ENCODE results near the gene CDH4.
A peak's percentile ranks its signal among the peaks of the same experiment; 100 is the strongest.
"Not testable (repeated sequence)": the region's sequence is repeated elsewhere in the genome, so short reads cannot be mapped to it uniquely, and the experiment has no call there.

CDH4 gene

DNA sequence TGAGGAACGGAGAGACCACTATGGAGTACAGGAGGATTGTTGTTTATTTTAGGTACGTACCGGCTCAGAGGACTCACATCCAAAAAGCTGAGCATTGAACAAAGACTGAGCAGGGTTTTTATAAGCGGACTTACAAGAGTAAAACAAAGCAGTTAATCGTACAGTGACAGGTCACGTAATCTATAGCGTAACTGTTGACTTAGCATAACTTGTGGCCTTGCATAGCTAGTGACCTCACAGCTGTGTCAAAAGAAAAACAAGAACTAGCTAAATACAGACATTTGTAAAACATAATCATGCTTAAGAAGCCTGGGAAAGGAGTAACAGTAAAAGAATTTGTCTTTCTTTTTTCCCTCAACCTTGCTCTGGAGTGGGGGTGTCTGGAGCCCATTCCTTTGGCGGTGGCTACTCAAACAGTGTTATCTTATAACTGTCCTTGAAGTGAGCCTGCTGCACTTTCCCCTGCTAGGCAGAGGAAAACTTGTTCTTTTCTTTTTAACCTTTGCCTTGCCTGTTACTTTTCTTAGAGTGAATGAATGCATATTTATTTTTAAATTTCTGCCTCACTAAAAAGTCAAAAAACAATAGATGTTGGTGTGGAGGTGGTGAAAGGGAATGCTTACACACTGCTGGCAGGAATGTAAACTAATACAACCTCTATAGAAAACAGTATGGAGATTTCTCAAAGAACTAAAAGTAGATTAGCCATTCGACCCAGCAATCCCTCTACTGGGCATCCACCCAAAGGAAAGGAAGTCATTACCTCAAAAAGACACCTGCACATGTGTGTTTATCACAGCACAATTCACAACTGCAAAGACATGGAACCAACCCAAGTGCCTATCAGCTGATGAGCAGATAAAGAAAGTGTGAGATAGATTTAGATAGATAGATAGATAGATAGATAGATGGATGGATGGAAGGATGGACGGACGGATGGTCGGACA is 704.6 kb downstream of the CDH4 start:
- no peak for DNase-seq (ENCODE audit: low read depth, low spot score)

DNA sequence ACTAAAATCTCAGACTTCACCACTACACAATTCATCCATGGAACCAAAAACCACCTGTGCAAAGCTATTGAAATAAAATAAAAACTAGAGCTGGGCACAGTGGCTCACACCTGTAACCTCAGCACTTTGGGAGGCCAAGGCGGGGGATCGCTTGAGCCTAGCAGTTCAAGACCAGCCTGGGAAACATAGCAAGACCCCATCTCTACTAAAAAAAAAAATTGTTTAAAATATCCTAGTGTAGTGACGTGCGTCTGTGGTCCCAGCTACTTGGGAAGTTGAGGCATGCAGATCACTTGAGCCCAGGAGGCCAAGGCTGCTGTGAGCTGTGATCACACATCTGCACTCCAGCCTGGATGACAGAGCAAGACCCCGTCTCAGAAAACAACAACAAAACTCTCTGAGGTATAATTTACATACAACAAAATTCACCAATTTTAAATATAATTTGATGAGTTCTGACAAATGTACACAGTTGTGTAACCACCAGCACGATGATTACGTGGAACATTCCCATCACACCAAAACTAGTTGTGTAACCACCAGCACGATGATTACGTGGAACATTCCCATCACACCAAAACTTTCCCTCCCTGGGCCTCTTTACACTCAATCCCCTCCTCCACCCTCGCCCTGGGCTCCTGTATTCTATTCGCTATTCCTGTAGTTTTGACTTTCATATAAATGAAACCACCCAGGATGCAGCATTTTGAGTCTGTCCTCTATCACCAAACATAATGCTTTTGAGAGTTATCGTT is 706.1 kb downstream of the CDH4 start:
- no peak for DNase-seq (ENCODE audit: low read depth, low spot score)

DNA sequence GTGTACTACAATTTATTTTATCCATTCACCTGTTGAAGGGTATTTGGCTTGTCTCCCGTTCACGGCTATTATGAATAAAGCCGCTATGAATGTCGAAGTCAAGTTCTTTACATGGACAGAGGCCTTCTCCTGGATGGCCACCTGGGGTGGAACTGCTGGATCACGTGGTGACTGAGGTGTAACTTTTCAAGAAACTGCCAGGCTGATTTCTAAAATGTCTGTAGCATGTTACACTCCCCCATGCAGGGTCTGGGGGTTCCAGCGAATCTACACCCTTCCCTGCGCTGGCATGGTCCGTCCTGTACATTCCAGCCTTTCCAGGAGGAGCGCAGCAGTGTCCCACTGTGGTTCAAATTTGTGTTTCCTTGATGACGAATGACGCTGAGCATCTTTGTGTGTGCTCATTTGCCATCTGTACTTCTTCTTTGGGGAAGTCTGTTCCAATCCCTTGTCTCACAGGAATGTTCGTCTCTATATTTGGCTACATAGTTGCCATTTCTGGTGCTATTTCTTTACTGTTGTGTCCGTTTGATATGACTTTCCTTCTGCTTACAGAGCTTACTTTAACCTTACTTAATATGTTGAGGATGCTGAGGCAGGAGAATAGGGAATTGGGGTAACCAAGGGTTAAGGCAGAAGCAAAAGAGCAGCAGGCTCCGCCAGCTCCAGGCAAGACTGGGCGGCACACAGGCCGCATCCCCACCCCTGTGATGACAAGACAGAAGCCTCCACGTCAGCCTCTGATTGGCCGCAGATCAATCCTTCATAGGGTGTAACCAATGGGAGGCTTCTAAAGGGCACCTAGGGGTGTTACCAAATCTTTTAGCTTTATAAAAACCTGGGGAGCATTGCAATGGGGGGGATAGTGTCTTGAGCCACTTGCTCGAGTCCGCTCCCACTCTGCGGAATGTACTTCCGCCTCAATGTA is 707.0 kb downstream of the CDH4 start:
- peak; percentile 56 for DNase-seq (ENCODE audit: low read depth, low spot score)

DNA sequence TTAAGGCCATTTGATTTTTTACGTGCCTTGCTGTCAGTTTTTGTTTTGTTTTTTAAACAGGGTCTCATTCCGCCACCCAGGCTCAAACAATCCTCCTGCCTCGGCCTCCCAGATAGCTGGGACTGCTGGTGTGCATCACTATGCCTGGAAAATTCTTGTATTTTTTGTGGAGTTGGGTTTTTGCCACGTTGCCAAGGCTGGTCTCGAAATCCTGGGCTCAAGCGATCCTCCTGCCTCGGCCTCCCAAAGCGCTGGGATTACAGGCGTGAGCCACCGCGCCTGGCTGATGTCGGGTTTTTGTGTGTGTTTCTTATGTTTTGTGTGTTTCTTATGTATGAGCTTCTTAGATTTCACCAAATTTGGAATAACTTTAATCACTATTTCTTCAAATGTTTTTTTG is 708.8 kb downstream of the CDH4 start:
- DNase-seq (ENCODE audit: low read depth, low spot score): no peak

DNA sequence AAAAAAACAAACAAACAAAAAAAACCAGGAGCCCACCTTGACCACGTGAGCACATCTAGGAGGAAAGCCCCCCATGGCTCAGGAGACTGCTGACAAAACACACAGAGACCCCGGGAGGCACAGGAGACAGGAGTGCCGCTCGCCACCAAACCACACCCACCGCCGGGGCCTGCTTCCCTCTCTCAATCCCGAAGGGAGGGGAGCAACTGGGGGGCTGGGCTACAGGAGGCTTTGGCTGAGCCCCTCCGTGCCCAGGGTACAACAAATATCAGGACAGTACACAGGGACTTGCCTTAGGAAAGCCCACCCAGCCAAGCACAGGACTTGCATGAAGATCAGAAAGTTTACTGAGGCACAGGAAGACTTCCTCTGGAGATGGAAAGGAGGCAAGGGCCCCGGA is 711.1 kb downstream of the CDH4 start:
- DNase-seq (ENCODE audit: low read depth, low spot score): no peak

DNA sequence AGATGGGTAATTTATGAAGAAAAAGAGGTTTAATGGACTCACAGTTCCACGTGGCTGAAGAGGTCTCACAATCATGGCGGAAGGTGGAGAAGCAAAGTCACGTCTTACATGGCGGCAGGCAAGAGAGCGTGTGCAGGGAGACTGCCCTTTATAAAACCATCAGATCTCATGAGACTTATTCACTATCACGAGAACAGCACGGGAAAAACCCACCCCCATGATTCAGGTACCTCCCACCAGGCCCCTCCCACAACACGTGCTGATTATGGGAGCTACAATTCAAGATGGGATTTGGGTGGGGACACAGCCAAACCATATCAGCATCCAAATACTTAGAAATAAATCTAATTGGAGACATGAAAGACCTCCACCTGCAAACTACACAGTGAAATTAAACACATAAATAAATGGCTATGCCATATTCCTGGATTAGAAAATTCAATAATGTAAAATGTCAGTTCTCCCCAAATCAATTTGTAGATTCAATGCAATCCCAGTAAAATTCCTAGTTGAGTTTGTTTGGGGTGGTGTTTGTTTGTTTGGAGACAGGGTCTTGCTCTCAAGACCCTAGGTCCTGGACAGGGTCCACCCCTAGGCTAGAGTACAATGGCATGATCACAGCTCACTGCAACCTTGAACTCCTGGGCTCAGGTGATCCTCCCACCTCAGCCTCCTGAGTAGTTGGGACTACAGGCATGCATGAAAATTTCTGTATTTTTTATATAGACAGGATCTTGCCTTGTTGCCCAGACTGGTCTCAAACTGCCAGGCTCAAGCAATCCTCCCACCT is 712.0 kb downstream of the CDH4 start:
- no peak for DNase-seq (ENCODE audit: low read depth, low spot score)

DNA sequence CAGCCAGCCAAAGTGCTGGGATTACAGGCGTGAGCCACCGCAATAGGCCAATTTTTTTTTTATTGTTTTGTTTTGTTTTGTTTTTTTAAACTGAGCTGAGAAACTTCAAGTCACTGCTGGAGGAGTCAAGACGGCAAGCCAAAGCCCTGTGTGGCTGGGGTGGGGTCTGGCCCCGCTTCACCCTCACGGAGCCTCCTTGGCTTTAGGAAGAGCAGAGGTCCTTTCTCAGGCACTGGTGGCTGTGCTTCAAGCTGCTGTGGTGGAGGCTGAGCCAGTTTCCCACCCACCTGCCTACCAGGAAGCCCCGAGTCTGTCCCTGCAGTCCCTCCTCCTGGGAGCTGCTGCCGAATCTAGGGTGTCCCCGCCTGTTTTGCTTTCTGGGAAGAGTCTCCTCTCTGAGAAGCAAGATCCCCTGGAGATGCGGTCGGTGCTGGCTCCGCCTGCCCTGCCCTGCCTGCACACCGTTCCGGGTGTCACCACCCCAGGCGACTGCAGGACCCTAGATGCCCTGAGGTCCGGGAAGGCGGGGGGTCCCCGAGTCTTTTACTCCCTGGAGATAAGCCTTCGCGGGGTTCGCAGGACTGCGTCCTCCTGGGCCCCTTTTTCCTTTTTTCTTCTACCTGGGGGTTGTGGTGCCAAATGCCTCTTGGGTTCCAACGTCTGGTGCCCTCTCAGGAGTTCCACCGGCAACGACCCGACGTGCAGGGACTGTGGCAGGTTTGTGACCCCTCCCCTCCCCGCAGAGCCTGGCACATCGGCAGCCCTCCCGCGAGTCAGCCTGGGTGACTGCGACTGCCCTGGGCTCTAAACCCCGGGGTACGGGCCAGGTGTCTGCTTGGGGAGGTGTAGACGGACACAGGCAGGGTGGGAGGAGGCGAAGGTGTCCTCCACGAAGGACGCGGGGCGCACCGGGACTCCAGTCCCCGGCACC is 712.9 kb downstream of the CDH4 start:
- DNase-seq (ENCODE audit: low read depth, low spot score): no peak

DNA sequence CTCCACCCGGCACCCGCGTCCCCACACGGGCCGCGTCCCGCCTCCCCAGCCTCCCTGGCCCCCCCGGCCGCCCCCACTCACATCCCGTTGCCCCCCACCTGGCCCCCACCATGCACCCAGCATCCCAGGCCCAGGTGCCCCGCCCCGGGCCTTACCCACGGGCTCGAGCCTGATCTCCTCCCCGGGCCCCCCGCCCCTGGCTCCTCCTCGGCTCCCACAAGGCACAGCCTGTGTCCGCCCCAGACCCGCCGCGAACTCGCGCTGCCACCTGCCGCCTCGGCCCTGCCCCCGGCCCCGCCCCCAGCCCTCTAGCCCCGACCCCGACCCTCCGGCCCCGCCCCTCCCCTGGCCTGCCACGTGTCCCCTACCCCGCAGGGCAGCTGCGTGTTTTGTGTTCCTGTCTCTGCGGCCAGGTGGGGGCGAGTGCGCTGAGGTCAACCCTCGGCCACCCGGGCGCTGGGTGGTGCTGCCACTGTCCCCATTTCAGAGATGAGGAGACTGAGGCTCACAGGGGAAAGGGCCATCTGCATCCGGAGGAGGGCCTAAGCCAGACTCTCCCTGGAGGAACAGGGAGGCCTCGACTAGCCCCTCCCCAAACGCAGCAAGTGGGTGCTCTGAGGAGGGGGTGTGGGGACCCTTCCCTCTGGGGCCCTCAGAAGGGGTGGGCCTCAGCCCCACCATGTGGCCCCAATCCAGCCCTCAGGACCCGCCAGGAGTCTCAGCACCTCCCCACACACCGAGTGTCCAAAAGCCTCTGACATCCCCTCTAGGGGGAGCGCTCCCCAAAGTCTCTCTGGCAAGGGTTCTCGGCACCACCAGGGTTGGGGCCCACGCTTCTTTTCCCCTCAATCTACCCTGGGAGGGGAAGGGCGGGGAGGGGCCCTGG is 713.8 kb downstream of the CDH4 start:
- DNase-seq (ENCODE audit: low read depth, low spot score): no peak

DNA sequence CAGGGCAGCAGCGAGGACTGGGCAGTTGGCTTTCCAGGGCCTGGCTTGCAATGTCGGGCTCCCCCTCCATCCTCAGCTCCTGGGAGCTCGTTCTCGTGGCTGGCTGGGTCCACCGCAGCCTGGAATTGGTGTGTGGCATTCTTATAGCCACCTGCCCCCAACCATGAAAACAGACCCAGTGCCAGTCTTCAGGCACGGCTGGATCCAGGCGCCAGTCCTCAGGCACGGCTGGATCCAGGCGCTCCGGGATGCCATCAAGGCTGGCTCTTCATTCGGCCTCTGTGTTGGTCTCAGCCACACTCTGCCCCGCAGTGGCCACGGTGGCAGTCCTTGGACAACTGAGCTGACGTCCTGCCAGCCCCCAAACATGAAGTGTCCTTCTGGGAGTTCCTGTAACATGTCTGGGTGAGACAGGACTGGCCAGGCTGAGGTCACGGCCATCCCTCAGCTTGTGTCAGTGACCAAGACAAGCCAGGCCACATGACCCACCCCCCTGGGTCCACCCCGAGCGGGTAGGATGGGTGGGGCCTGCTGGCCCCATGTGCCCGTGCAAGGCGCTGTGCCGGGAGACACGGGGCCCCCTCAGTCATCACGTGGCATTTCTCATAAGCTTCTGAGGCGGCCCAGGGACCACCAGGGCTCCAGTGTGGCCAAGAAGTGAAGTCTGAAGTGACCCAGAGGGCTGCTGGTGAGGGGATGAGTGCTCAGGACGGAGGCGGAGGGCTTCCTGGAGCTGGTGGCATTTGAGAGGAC is 714.6 kb downstream of the CDH4 start:
- DNase-seq (ENCODE audit: low read depth, low spot score): no peak

DNA sequence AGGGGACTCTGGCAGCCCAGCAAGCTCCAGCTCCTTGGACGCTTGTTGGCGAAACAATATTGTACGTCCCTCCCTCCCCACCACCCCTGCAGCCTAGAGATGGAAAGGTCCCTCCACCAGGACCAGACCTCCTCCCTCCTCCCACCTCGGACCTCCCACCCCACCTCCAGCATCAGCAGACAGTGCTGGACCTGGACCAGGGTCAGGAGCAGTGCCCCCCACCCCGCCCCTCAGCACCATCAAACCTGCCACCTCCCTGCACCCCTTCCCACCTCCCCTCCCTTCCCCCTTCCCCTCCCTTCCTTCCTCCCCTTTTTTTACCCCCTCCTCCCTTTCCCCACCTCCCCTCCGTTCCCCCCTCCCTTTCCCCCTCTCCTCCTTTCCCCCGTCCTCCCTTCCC is 715.2 kb downstream of the CDH4 start:
- DNase-seq (ENCODE audit: low read depth, low spot score): no peak

DNA sequence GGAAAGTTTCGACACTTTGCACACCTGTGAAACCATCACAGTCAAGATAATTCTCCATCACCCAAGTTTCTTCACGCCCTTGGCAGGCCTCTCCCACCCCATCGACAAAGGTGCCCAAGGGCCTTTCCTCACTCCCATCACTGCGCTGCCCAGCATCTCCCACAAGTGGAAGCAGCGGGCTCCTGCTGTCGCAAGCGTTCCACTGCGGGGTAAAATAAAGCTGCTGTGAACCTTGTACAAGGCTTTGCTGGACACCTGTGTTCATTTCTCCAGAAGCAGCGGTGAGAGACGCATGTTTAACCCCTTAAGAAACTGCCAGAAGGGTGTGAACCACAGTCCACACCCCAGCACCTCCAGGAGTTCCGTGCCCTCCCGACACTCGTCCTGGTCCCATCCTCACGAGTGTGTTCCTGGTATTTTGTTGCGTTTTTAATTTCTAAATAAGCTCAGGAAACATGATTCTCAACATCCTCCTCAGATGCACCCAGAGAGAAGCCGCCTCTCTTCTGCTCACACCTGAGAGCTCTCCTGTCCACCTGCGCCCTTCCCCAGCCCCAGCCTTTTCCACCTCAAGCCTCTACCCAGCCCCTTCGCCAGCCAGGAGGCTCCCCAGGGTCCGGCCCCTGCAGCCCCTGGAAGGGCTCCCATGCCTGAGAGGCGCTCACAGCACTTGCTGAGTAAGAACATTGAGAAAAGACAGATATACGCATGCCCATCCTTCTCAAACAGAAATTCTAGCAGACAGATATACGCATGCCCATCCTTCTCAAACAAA is 716.2 kb downstream of the CDH4 start:
- DNase-seq (ENCODE audit: low read depth, low spot score): no peak

DNA sequence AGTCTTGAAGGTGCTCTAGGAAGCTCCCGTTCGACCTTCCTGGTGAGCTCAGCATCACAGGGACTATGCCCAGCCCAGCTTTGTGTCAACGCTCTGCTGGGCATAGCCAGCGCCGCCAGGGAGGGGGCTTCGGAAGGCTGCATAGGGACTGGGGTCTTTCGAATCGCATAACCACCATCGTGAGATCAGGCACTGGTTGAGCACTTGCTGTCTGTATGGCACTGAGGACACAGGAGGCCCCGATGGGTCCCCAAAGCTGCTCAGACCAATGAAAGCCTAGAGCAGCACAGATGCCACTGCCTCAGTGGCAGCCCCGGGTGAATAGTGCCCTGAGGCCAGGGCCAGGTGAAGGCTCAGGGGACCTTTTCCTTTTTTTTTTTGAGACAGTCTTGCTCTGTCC is 716.9 kb downstream of the CDH4 start:
- no peak for DNase-seq (ENCODE audit: low read depth, low spot score)

DNA sequence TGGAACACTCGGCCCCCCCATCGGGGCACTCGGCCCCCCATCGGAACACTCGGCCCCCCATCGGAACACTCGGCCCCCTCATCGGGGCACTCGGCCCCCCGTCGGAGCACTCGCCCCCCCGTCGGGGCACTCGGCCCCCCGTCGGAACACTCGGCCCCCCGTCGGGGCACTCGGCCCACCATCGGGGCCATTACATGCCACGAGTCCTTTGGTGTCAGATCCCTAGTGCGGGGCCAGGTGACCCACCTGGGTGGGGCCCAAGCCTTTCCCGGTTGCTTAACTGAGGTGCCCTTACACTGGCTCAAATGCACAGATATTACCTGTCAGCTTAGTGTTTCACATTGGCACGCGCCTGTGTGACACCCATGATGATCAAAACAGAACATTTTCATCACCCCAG is 717.7 kb downstream of the CDH4 start:
- DNase-seq (ENCODE audit: low read depth, low spot score): no peak

DNA sequence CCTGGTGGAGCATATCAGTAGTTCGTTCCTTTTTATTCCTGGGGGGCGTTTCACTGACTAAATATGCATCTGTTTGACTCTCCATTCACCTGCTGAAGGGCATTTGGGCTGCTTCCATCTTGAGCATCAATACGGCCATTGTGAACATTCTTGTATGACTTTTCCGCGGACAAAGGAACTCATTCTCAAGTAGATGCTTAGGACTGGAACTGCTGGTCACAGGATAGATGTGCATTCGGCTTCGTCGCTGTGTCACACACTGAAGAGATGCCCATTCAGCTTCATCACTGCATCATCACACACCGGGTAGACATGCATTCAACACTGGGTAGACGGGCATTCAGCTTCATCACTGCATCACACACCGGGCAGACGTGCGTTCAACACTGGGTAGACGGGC is 718.3 kb downstream of the CDH4 start:
- no peak for DNase-seq (ENCODE audit: low read depth, low spot score)

DNA sequence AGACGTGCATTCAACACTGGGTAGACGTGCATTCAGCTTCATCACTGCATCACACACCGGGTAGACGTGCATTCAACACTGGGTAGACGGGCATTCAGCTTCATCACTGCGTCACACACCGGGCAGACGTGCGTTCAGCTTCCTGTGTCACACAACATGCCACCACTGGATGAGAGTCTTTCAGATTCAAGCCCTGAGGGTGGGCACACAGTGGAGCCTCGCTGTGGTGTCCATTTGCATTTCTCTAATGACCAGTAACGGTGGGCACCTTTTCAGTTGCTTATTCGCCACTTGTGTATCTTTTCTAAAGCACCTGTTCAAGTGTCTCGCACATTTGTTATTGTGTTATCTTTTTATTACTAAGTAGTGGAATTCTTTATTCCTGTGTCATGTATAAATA is 719.5 kb downstream of the CDH4 start:
- DNase-seq (ENCODE audit: low read depth, low spot score): not testable (repeated sequence)

DNA sequence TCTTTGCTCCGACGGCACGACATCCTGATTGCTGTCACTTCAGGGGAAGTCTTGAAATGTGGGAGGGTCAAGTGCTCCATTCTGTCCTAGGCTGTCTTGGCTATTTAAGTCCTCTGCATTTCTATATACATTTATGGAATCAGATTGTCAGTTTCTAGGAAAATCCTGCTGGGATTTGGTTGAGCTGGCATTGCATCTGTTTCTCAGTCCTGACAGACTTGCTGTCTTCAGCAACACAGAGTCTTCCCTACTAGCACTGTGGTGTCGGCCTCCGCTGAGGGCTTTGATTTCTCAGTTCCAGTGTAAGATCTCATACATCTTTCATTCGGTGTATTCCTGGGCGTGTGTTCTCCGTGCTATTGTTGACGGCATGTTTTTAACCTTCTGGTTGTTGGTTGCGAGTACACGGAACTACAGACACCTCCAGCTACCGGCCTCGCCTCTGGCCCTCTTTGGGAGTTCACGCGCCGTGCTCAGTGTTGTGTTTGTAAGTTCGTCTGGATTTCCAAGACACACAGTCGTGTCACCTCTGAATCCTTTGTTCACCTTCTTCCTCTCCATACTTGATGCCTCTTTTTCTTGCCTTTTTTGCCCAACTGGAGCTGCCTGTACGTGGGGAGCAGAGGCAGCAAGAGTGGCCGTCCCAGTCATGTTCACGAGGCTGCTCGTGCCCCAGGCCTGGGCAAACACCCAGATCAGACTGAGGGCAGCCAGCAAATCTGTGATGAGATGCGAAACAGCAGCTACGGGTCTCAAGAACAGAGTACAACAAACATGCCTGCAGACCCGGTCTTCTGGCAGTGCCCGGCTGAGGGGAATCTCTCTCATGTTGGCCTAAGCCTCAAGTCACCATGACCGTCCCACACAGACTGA is 720.8 kb downstream of the CDH4 start:
- DNase-seq (ENCODE audit: low read depth, low spot score): no peak
